ENCODE data around the gene ALPL. TPM values are rescaled to one million over a fixed set of nuclear protein-coding genes. Genes with fewer than 3 reads are reported as not detected.

ALPL gene
- total and polyA plus RNA-seq, 2 of the 4 experiments (the other 2 are of a cell fraction) = 0.54 to 2.2 TPM

DNA sequence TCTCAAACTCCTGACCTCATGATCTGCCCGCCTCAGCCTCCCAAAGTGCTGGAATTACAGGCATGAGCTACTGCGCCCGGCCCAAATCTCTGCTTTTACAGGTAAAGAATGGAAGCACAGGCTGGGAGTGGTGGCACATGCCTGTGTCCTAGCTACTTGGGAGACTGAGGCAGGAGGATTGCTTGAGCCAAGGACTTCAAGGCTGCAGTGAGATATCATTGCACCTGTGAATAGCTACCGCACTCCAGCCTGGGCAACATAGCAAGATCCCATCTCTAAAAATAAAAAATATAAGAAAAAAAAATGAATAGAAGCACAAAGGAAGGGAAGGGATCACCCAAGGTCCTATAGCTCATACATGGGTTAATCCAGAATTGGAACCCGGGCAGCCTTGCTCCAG lies 15.0 kb downstream of the ALPL start:
- BruUV-seq (replicated peaks) = no TSS peak
- intact Hi-C loops (cut with micrococcal nuclease) = no loop called here

More for the DNA sequence above, 15.0 kb downstream of the ALPL start:
- peaks cover 2% of the 10 kb centered on the region for H3K27me3 ChIP-seq (ENCODE audit: control insufficient read depth, insufficient read depth, low read length)
- no peak overlapping the region for H2AK9ac ChIP-seq (replicated peaks; ENCODE audit: low read depth, low read length, poor library complexity)
- H3K9me3 ChIP-seq (ENCODE audit: control insufficient read depth, insufficient read depth, low read length) = no peaks in the 10 kb centered on the region
- no peak overlapping the region for H3K4me3 ChIP-seq (ENCODE audit: insufficient read depth, low read depth, low read length)
- no peak overlapping the region for H2BK15ac ChIP-seq (ENCODE audit: low read depth, low read length)
- H3K9ac ChIP-seq (ENCODE audit: low read depth, low read length) = no peak overlapping the region
- no peak overlapping the region for H4K91ac ChIP-seq (ENCODE audit: insufficient read depth, low read depth, low read length)
- H3K4ac ChIP-seq (ENCODE audit: low read depth, low read length) = no peak overlapping the region
- no peaks in the 10 kb centered on the region for H3K9me1 ChIP-seq (ENCODE audit: insufficient read depth, low read length)
- no peak overlapping the region for H3K18ac ChIP-seq (ENCODE audit: low read depth, low read length)
- no peak overlapping the region for H2BK5ac ChIP-seq (ENCODE audit: low read depth, low read length, poor library complexity, severe bottlenecking)
- H3K79me1 ChIP-seq (ENCODE audit: low read depth in 1 of 2, low read length in 2 of 2) = no peaks in the 10 kb centered on the region
- H4K8ac ChIP-seq (ENCODE audit: low read depth in 2 of 2, low read length in 2 of 2) = no peak overlapping the region
- no peak overlapping the region for H2AFZ ChIP-seq (replicated peaks; ENCODE audit: low read length, poor library complexity)
- no peaks in the 10 kb centered on the region for H3K36me3 ChIP-seq (ENCODE audit: control insufficient read depth, insufficient read depth, low read length)
- H2BK20ac ChIP-seq (ENCODE audit: low read depth, low read length) = no peak overlapping the region
- WGBS, 2 experiments (ENCODE audit: extremely low coverage in 2 of 2, insufficient read length in 1 of 2) = 75% methylated on average over 4 of the region's 5 CpGs; no CpG with 5 or more reads in 1 of the 2 experiments
- no peak for ATAC-seq (ENCODE audit: low read depth)
- H2AK5ac ChIP-seq (ENCODE audit: low read depth, low read length) = no peak overlapping the region; the same call in 1 of the 2 replicates
- POLR2A ChIA-PET (ENCODE audit: unreplicated experiment) = no interaction called here
- H3K27ac ChIP-seq (ENCODE audit: insufficient read depth, low read length) = no peak overlapping the region
- H3K4me2 ChIP-seq (ENCODE audit: low read depth, low read length) = no peak overlapping the region
- H4K20me1 ChIP-seq (ENCODE audit: insufficient read depth, low read length) = no peaks in the 10 kb centered on the region; the same call in 1 of the 2 replicates
- H3K56ac ChIP-seq (ENCODE audit: extremely low read depth, insufficient read depth, low read length) = no peak overlapping the region
- no peak overlapping the region for H4K5ac ChIP-seq (ENCODE audit: low read depth, low read length)
- H3K4me1 ChIP-seq (ENCODE audit: control insufficient read depth, insufficient read depth, low read length) = peaks cover 2% of the 10 kb centered on the region; the same call in 1 of the 2 replicates
- in situ Hi-C loops (cut with MboI; ENCODE audit: low sequenced_read_pairs) = no loop called here
- no peak overlapping the region for H3K14ac ChIP-seq (replicated peaks; ENCODE audit: low read depth, low read length)
- TF ChIP-seq CEBPB (IDR thresholded peaks at IDR 0.05; ENCODE audit: low read depth, low read length) (no peak), CHD1 (IDR thresholded peaks at IDR 0.05; ENCODE audit: low read depth, low read length) (no peak), MAZ (IDR thresholded peaks at IDR 0.05; ENCODE audit: borderline replicate concordance, low read depth, low read length) (no peak), CTCF (conservative IDR thresholded peaks at IDR 0.05; ENCODE audit: low read depth, low read length) (no peak), RAD21 (IDR thresholded peaks at IDR 0.05; ENCODE audit: low read length) (no peak), POLR2A (IDR thresholded peaks at IDR 0.05; ENCODE audit: low read depth, low read length) (no peak), MXI1 (IDR thresholded peaks at IDR 0.05; ENCODE audit: borderline replicate concordance, low read depth, low read length) (no peak), ELK1 (IDR thresholded peaks at IDR 0.05; ENCODE audit: borderline replicate concordance, low read depth, low read length) (no peak), RFX5 (IDR thresholded peaks at IDR 0.05; ENCODE audit: low read depth, low read length) (no peak), SMC3 (IDR thresholded peaks at IDR 0.05; ENCODE audit: low read depth, low read length) (no peak), MAFK (IDR thresholded peaks at IDR 0.05; ENCODE audit: low read depth, low read length) (no peak), NFE2L2 (IDR thresholded peaks at IDR 0.05; ENCODE audit: low read depth, low read length) (no peak), BHLHE40 (IDR thresholded peaks at IDR 0.05; ENCODE audit: low read depth, low read length) (no peak), RCOR1 (IDR thresholded peaks at IDR 0.05; ENCODE audit: insufficient replicate concordance, low read length) (no peak), FOS (IDR thresholded peaks at IDR 0.05; ENCODE audit: low read depth, low read length) (no peak)
- TF ChIP-seq, protein P1, sequence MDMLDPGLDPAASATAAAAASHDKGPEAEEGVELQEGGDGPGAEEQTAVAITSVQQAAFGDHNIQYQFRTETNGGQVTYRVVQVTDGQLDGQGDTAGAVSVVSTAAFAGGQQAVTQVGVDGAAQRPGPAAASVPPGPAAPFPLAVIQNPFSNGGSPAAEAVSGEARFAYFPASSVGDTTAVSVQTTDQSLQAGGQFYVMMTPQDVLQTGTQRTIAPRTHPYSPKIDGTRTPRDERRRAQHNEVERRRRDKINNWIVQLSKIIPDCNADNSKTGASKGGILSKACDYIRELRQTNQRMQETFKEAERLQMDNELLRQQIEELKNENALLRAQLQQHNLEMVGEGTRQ (IDR thresholded peaks at IDR 0.05; ENCODE audit: low read depth, low read length) = no peak
- no peak overlapping the region for H2BK120ac ChIP-seq (ENCODE audit: low read depth, low read length)
- dilution Hi-C loops (cut with HindIII; ENCODE audit: low sequenced_read_pairs, unreplicated experiment) = no loop called here
- H3K23ac ChIP-seq (ENCODE audit: low read depth, low read length) = no peak overlapping the region
- CTCF ChIA-PET = no interaction called here
- no peak for DNase-seq

Measured in IMR-90 (cell line).